WTC11 (cell line): ENCODE measurements around the gene NPFFR1. TPM values are rescaled to one million over a fixed set of nuclear protein-coding genes. Genes with fewer than 3 reads are reported as not detected.

Source experiments
- ATAC-seq: fragments of 200-7000 bp; cut with Tn5 transposase; 2 replicates; pipeline ENCODE4 v1.10.0; 2021; ENCODE audit warnings: mild to moderate bottlenecking, moderate library complexity
- CTCF ChIA-PET: fragments of 300-600 bp; sonication (Branson Sonifier 250); formaldehyde crosslinking; loops from one replicate; lab custom pipeline; 2021; ENCODE audit warnings: antibody characterized with exemption; lab: Charles Lee
- POLR2A ChIA-PET: fragments of 350-600 bp; sonication (Branson Sonifier 250); formaldehyde crosslinking; loops from one replicate; lab custom pipeline; 2021; ENCODE audit warnings: antibody characterized with exemption; lab: Charles Lee
- DNase-seq: peaks from one replicate; pipeline ENCODE4 v3.0.0; 2021; ENCODE audit warnings: low spot score
- H3K27ac Mint-ChIP-seq: 2 replicates; pipeline ENCODE4 v1.8.0; 2021; ENCODE audit warnings: mixed read lengths
- H3K27me3 Mint-ChIP-seq: 2 replicates; pipeline ENCODE4 v1.8.0; 2021; ENCODE audit warnings: low read depth, mild to moderate bottlenecking, moderate library complexity, mixed read lengths
- H3K36me3 Mint-ChIP-seq: 2 replicates; pipeline ENCODE4 v1.8.0; 2021; ENCODE audit warnings: mixed read lengths
- H3K4me1 Mint-ChIP-seq: 2 replicates; pipeline ENCODE4 v1.8.0; 2022; ENCODE audit warnings: mixed read lengths
- H3K4me3 Mint-ChIP-seq: 2 replicates; pipeline ENCODE4 v1.8.0; 2021; ENCODE audit warnings: mild to moderate bottlenecking, moderate library complexity, mixed read lengths
- H3K9me3 Mint-ChIP-seq: 2 replicates; pipeline ENCODE4 v1.8.0; 2021; ENCODE audit warnings: mixed read lengths
- CREB1 ChIP-seq: sonication (generic); formaldehyde crosslinking; IDR thresholded peaks from 2 replicates; pipeline ENCODE4 v1.8.0; 2023; ENCODE audit warnings: mild to moderate bottlenecking, missing genetic modification reagents
- E2F4 ChIP-seq: sonication (generic); formaldehyde crosslinking; IDR thresholded peaks from 2 replicates; pipeline ENCODE4 v1.8.1; 2022; ENCODE audit warnings: low read depth, mild to moderate bottlenecking, moderate library complexity, missing genetic modification reagents, borderline replicate concordance
- EMX1 ChIP-seq: fragments of 250-450 bp; sonication (Bioruptor Pico); IDR thresholded peaks from 2 replicates; pipeline ENCODE4 v1.8.0; 2021; ENCODE audit warnings: mild to moderate bottlenecking
- ERG ChIP-seq: fragments of 250-450 bp; sonication (Bioruptor Pico); IDR thresholded peaks from 2 replicates; pipeline ENCODE4 v1.8.0; 2021; ENCODE audit warnings: mild to moderate bottlenecking
- GRHL2 ChIP-seq: fragments of 250-450 bp; sonication (Bioruptor Pico); IDR thresholded peaks from 2 replicates; pipeline ENCODE4 v1.8.0; 2022; ENCODE audit warnings: mild to moderate bottlenecking, moderate library complexity; ENCODE audit not compliant: insufficient replicate concordance, severe bottlenecking
- GTF2I ChIP-seq: fragments of 250-450 bp; sonication (Bioruptor Pico); conservative IDR thresholded peaks from 2 replicates; pipeline ENCODE4 v1.4.0; 2021; ENCODE audit warnings: mild to moderate bottlenecking
- HMGXB4 ChIP-seq: sonication (generic); formaldehyde crosslinking; IDR thresholded peaks from 2 replicates; pipeline ENCODE4 v1.8.1; 2023; ENCODE audit warnings: mild to moderate bottlenecking, moderate library complexity, missing genetic modification reagents
- MXD4 ChIP-seq: fragments of 250-450 bp; sonication (Bioruptor Pico); IDR thresholded peaks from 2 replicates; pipeline ENCODE4 v1.8.0; 2021; ENCODE audit warnings: mild to moderate bottlenecking, moderate library complexity, borderline replicate concordance
- NFATC4 ChIP-seq: fragments of 250-450 bp; sonication (Bioruptor Pico); IDR thresholded peaks from 2 replicates; pipeline ENCODE4 v1.9.0; 2021; ENCODE audit warnings: mild to moderate bottlenecking
- NFYB ChIP-seq: sonication (generic); formaldehyde crosslinking; conservative IDR thresholded peaks from 2 replicates; pipeline ENCODE4 v1.8.0; 2022; ENCODE audit warnings: low read depth, missing genetic modification reagents
- NR1H2 ChIP-seq: sonication (generic); formaldehyde crosslinking; IDR thresholded peaks from 2 replicates; pipeline ENCODE4 v1.9.0; 2021; ENCODE audit warnings: mild to moderate bottlenecking, moderate library complexity, missing genetic modification reagents
- NR2C2 ChIP-seq: sonication (generic); formaldehyde crosslinking; IDR thresholded peaks from 2 replicates; pipeline ENCODE4 v1.8.0; 2022; ENCODE audit warnings: mild to moderate bottlenecking, missing genetic modification reagents
- OVOL2 ChIP-seq: fragments of 250-450 bp; sonication (Bioruptor Pico); IDR thresholded peaks from 2 replicates; pipeline ENCODE4 v1.9.0; 2021; ENCODE audit warnings: mild to moderate bottlenecking, borderline replicate concordance
- SMAD4 ChIP-seq: sonication (generic); formaldehyde crosslinking; IDR thresholded peaks from 2 replicates; pipeline ENCODE4 v1.8.0; 2022; ENCODE audit warnings: mild to moderate bottlenecking, missing genetic modification reagents
- TEAD4 ChIP-seq: sonication (generic); formaldehyde crosslinking; IDR thresholded peaks from 2 replicates; pipeline ENCODE4 v1.8.0; 2022; ENCODE audit warnings: mild to moderate bottlenecking, missing genetic modification reagents
- TP53 ChIP-seq: sonication (generic); formaldehyde crosslinking; IDR thresholded peaks from 2 replicates; pipeline ENCODE4 v1.8.1; 2023; ENCODE audit warnings: mild to moderate bottlenecking, missing genetic modification reagents
- ZNF219 ChIP-seq: sonication (generic); formaldehyde crosslinking; IDR thresholded peaks from 2 replicates; pipeline ENCODE4 v1.8.0; 2023; ENCODE audit warnings: missing genetic modification reagents, mild to moderate bottlenecking, borderline replicate concordance
- ZNF317 ChIP-seq: sonication (generic); formaldehyde crosslinking; IDR thresholded peaks from 2 replicates; pipeline ENCODE4 v1.8.1; 2023; ENCODE audit warnings: low read depth, mild to moderate bottlenecking, moderate library complexity, missing genetic modification reagents, borderline replicate concordance
- ZNF671 ChIP-seq: fragments of 250-450 bp; sonication (Bioruptor Pico); IDR thresholded peaks from 2 replicates; pipeline ENCODE4 v1.8.0; 2021; ENCODE audit warnings: mild to moderate bottlenecking
- total RNA-seq: library from RNA; stranded (reverse); gene quantifications from 3 replicates; pipeline ENCODE4 v1.2.3, GENCODE V29; 2021
- TF ChIP-seq, protein P1 (sequence below): sonication (generic); formaldehyde crosslinking; IDR thresholded peaks from 2 replicates; pipeline ENCODE4 v1.8.0; 2022; ENCODE audit warnings: mild to moderate bottlenecking, missing genetic modification reagents

NPFFR1 gene
- total RNA-seq, 1 experiment from 2014 or later = 0.04 TPM

DNA sequence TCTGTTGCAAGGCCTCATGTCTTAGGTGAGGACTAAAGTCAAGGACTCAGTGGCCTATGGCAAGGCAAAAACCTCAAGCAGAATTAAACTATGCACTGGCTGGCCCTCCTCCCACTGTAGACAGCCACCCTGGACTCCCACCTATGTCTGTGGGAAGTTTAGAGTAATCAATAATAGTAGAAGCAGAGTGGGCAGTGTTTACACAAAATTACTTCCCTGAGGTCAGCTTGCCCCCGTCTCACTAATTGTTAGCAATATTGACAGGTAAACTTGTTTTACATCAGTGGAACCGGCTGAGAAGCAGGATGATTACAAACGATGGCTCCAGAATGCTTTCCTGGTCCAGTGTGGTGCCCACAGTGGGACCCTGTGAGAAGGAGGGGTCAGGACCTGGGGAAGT lies 27.9 kb upstream of the NPFFR1 start:
- ChIA-PET POLR2A (no interaction called here), CTCF (interaction anchor here (0.6 to 1.0 kb wide), 2 partner anchors 47 to 90 kb away, joined by 3 read pairs; no protein-coding TSS in a partner anchor)
- no peak overlapping the region for H3K27ac Mint-ChIP-seq
- H3K27me3 Mint-ChIP-seq = no peaks in the 10 kb centered on the region
- DNase-seq = no peak
- ATAC-seq = no peak
- H3K9me3 Mint-ChIP-seq = peaks cover under 1% of the 10 kb centered on the region; the same call in 1 of the 2 replicates
- TF ChIP-seq ERG (no peak), MXD4 (no peak), ZNF219 (no peak), E2F4 (CRISPR knock-in tag) (no peak), SMAD4 (CRISPR knock-in tag) (no peak), OVOL2 (no peak)
- TF ChIP-seq, protein P1, sequence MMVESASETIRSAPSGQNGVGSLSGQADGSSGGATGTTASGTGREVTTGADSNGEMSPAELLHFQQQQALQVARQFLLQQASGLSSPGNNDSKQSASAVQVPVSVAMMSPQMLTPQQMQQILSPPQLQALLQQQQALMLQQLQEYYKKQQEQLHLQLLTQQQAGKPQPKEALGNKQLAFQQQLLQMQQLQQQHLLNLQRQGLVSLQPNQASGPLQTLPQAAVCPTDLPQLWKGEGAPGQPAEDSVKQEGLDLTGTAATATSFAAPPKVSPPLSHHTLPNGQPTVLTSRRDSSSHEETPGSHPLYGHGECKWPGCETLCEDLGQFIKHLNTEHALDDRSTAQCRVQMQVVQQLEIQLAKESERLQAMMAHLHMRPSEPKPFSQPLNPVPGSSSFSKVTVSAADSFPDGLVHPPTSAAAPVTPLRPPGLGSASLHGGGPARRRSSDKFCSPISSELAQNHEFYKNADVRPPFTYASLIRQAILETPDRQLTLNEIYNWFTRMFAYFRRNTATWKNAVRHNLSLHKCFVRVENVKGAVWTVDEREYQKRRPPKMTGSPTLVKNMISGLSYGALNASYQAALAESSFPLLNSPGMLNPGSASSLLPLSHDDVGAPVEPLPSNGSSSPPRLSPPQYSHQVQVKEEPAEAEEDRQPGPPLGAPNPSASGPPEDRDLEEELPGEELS = no peak
- peaks cover 4% of the 10 kb centered on the region for H3K36me3 Mint-ChIP-seq
- no peaks in the 10 kb centered on the region for H3K4me1 Mint-ChIP-seq
- no peak overlapping the region for H3K4me3 Mint-ChIP-seq

DNA sequence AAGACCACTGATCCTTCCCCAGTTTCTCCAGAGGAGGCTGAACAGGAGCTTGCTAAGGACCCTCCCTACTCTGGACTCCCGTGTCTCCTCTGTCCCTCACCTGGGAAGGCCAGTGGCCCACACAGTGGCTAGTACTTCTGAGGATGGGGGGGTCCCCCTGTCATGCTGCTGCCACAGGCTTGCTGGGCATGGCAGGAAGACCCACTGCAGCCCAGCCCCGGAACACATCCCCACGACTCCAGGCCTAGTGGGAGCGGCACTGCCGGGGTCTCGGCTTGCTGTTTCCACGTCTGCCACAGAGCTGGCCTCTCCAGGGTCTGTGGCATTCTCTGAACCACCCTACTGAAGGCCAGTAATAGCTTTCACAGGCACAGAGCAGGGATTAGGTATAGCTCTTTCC lies 25.9 kb upstream of the NPFFR1 start:
- POLR2A ChIA-PET = no interaction called here
- TF ChIP-seq TP53 (CRISPR knock-in tag) (no peak), ZNF671 (CRISPR knock-in tag) (no peak), NR1H2 (no peak), NR2C2 (CRISPR knock-in tag) (no peak), CREB1 (CRISPR knock-in tag) (no peak), GTF2I (CRISPR knock-in tag) (no peak), TEAD4 (CRISPR knock-in tag) (no peak), ZNF219 (no peak), ZNF317 (CRISPR knock-in tag) (no peak), NFATC4 (CRISPR knock-in tag) (no peak), NFYB (CRISPR knock-in tag) (no peak), HMGXB4 (CRISPR knock-in tag) (no peak), GRHL2 (no peak), EMX1 (CRISPR knock-in tag) (no peak)
- TF ChIP-seq, all 79 proteins: peak for 0
- DNase-seq (no peak), ATAC-seq (no peak)
- Mint-ChIP-seq H3K4me1 (no peaks in the 10 kb centered on the region), H3K27me3 (no peaks in the 10 kb centered on the region), H3K4me3 (no peak overlapping the region), H3K36me3 (peaks cover 9% of the 10 kb centered on the region), H3K9me3 (peaks cover 6% of the 10 kb centered on the region; the same call in 1 of the 2 replicates), H3K27ac (no peak overlapping the region)
- CTCF ChIA-PET = interaction anchor here (0.9 to 2.8 kb wide), 6 partner anchors 9 to 88 kb away, joined by 3 to 8 read pairs (median 3); no protein-coding TSS in a partner anchor
